ENCODE measurements around the gene PLCL1. TPM values are rescaled to one million over a fixed set of nuclear protein-coding genes. Genes with fewer than 3 reads are reported as not detected.

Gene PLCL1
- polyA plus RNA-seq, 3 donors, result 0.69 to 1.4 (median 0.79) TPM

GRCh38 chr2:198164843-198165242 is 360.4 kb downstream of the PLCL1 start:
- H3K79me2 ChIP-seq (ENCODE audit: insufficient read depth, low read length), result no peaks in the 10 kb centered on the region
- H3K27me3 ChIP-seq (ENCODE audit: control insufficient read depth in 2 of 2, insufficient read depth in 2 of 2, low read length in 2 of 2), result no peaks in the 10 kb centered on the region
- intact Hi-C loops (cut with micrococcal nuclease), result no loop called here
- H2AFZ ChIP-seq (ENCODE audit: insufficient read depth, low read depth, low read length, poor library complexity, severe bottlenecking), result no peak overlapping the region
- H3K9ac ChIP-seq (ENCODE audit: insufficient read depth, low read length, poor library complexity, severe bottlenecking), result no peak overlapping the region
- peaks cover 0 to 2% (median 0%) of the 10 kb centered on the region in 7 donors for H3K9me3 Mint-ChIP-seq
- H3K36me3 Mint-ChIP-seq, result no peaks in the 10 kb centered on the region
- H3K36me3 ChIP-seq (replicated peaks in 1 of 2; ENCODE audit: control insufficient read depth in 1 of 2, insufficient read depth in 2 of 2, low read length in 2 of 2), result no peaks in the 10 kb centered on the region
- TF ChIP-seq CTCF (IDR thresholded peaks at IDR 0.05), result no peak
- H3K4me1 ChIP-seq (ENCODE audit: control insufficient read depth in 1 of 2, insufficient read depth in 2 of 2, low read length in 2 of 2), result no peaks in the 10 kb centered on the region
- H3K9me3 ChIP-seq (replicated peaks in 1 of 2; ENCODE audit: control insufficient read depth in 1 of 2, insufficient read depth in 1 of 2, low read length in 2 of 2), result no peaks in the 10 kb centered on the region
- H3K27me3 Mint-ChIP-seq (ENCODE audit: low read depth in 3 of 3), result peaks cover 0 to 5% (median 2%) of the 10 kb centered on the region in 3 donors
- H4K20me1 ChIP-seq (ENCODE audit: insufficient read depth, low read length), result no peaks in the 10 kb centered on the region
- no peak overlapping the region for H3K4me3 ChIP-seq (replicated peaks in 1 of 3; ENCODE audit: low read depth in 2 of 3, low read length in 3 of 3)
- WGBS (ENCODE audit: insufficient coverage), result 60% methylated on average over 1 of the region's 6 CpGs
- no peaks in the 10 kb centered on the region for H3K4me1 Mint-ChIP-seq
- no peak for DNase-seq
- no peak overlapping the region for H3K27ac Mint-ChIP-seq
- H3K27ac ChIP-seq (ENCODE audit: low read depth in 1 of 2, low read length in 2 of 2), result no peak overlapping the region
- H3K4me3 Mint-ChIP-seq, result no peak overlapping the region
- H3K4me2 ChIP-seq (replicated peaks; ENCODE audit: extremely low read depth, low read length, poor library complexity, severe bottlenecking), result no peak overlapping the region

- Histone ChIP-seq H2AFZ (ENCODE audit: insufficient read depth, low read depth, low read length, poor library complexity, severe bottlenecking) (no peak overlapping the region), H3K4me1 (ENCODE audit: control insufficient read depth in 1 of 2, insufficient read depth in 2 of 2, low read length in 2 of 2) (no peaks in the 10 kb centered on the region), H3K4me2 (replicated peaks; ENCODE audit: extremely low read depth, low read length, poor library complexity, severe bottlenecking) (no peak overlapping the region), H3K9ac (ENCODE audit: insufficient read depth, low read length, poor library complexity, severe bottlenecking) (no peak overlapping the region), H4K20me1 (ENCODE audit: insufficient read depth, low read length) (no peaks in the 10 kb centered on the region), H3K27me3 (ENCODE audit: control insufficient read depth in 2 of 2, insufficient read depth in 2 of 2, low read length in 2 of 2) (no peaks in the 10 kb centered on the region), H3K36me3 (replicated peaks in 1 of 2; ENCODE audit: control insufficient read depth in 1 of 2, insufficient read depth in 2 of 2, low read length in 2 of 2) (no peaks in the 10 kb centered on the region), H3K4me3 (replicated peaks in 1 of 3; ENCODE audit: low read depth in 2 of 3, low read length in 3 of 3) (no peak overlapping the region), H3K79me2 (ENCODE audit: insufficient read depth, low read length) (no peaks in the 10 kb centered on the region), H3K27ac (ENCODE audit: low read depth in 1 of 2, low read length in 2 of 2) (no peak overlapping the region), H3K9me3 (replicated peaks in 1 of 2; ENCODE audit: control insufficient read depth in 1 of 2, insufficient read depth in 1 of 2, low read length in 2 of 2) (no peaks in the 10 kb centered on the region)
- H3K9me3 Mint-ChIP-seq, result peaks cover 0 to 2% (median 0%) of the 10 kb centered on the region in 7 donors
- H3K4me3 Mint-ChIP-seq, result no peak overlapping the region
- TF ChIP-seq CTCF (IDR thresholded peaks at IDR 0.05), result no peak
- intact Hi-C loops (cut with micrococcal nuclease), result no loop called here
- 83% methylated on average over 1 of the region's 4 CpGs for WGBS (ENCODE audit: insufficient coverage)
- no peaks in the 10 kb centered on the region for H3K36me3 Mint-ChIP-seq
- no peak overlapping the region for H3K27ac Mint-ChIP-seq
- H3K27me3 Mint-ChIP-seq (ENCODE audit: low read depth in 3 of 3), result peaks cover 0 to 5% (median 2%) of the 10 kb centered on the region in 3 donors
- no peak for DNase-seq
- H3K4me1 Mint-ChIP-seq, result no peaks in the 10 kb centered on the region
These were observed 360.9 kb downstream of the PLCL1 start for GRCh38 chr2:198165289-198165688.

All from CD14-positive monocyte (primary cell).